NCI-H748 (cell line): Measurements from ENCODE around the gene PPP1R15A.
"Not testable (repeated sequence)": the region's sequence is repeated elsewhere in the genome, so short reads cannot be mapped to it uniquely, and the experiment has no call there.

Experiments
- DNase-seq: peaks from one replicate; lab custom pipeline; 2025; ENCODE audit not compliant: unreplicated experiment; lab: John Stamatoyannopoulos, UW

Gene PPP1R15A

GRCh38 chr19:48872182-48872883 is at the start of gene PPP1R15A:
Gene PPP1R15A (plus strand): TSS chr19:48872421. CDS start chr19:48873234, 813 bp downstream.
- DNase-seq = peak; percentile 99

GRCh38 chr19:48822514-48822913 is 49.7 kb upstream of the PPP1R15A start:
- DNase-seq = no peak

- DNase-seq = peak; percentile 47
Measured at GRCh38 chr19:48826606-48827020, 45.6 kb upstream of the PPP1R15A start.

- no peak for DNase-seq
Measured at GRCh38 chr19:48830088-48830487, 42.1 kb upstream of the PPP1R15A start.

GRCh38 chr19:48830965-48831364 is 41.3 kb upstream of the PPP1R15A start:
- DNase-seq = no peak

GRCh38 chr19:48833049-48833448 is 39.2 kb upstream of the PPP1R15A start:
- DNase-seq = no peak

GRCh38 chr19:48833977-48834376 is 38.2 kb upstream of the PPP1R15A start:
- no peak for DNase-seq

- peak; percentile 93 for DNase-seq
Measured at GRCh38 chr19:48835734-48836088, 36.5 kb upstream of the PPP1R15A start.

- peak; percentile 71 for DNase-seq
Measured at GRCh38 chr19:48836089-48837017, 35.9 kb upstream of the PPP1R15A start, which contains the start of gene HSD17B14. Gene HSD17B14 (minus strand): TSS chr19:48836491. CDS start chr19:48836411, 80 bp downstream.

- DNase-seq = peak; percentile 96
Measured at GRCh38 chr19:48837051-48837524, 35.1 kb upstream of the PPP1R15A start.

GRCh38 chr19:48837687-48838086 is 34.5 kb upstream of the PPP1R15A start:
- DNase-seq = peak; percentile 36

GRCh38 chr19:48841047-48841446 is 31.2 kb upstream of the PPP1R15A start:
- DNase-seq = no peak

- no peak for DNase-seq
Measured at GRCh38 chr19:48841571-48841970, 30.6 kb upstream of the PPP1R15A start.

- DNase-seq = peak; percentile 72
Measured at GRCh38 chr19:48842789-48843162, 29.4 kb upstream of the PPP1R15A start.

GRCh38 chr19:48844472-48844871 is 27.7 kb upstream of the PPP1R15A start:
- peak; percentile 34 for DNase-seq

GRCh38 chr19:48845384-48845783 is 26.8 kb upstream of the PPP1R15A start:
- DNase-seq = no peak

- not testable (repeated sequence) for DNase-seq
Measured at GRCh38 chr19:48846659-48847058, 25.6 kb upstream of the PPP1R15A start.

- no peak for DNase-seq
Measured at GRCh38 chr19:48852292-48852691, 19.9 kb upstream of the PPP1R15A start.

- no peak for DNase-seq
Measured at GRCh38 chr19:48853483-48853882, 18.7 kb upstream of the PPP1R15A start.

GRCh38 chr19:48854103-48854502 is 18.1 kb upstream of the PPP1R15A start:
- DNase-seq = no peak

- DNase-seq = no peak
Measured at GRCh38 chr19:48856921-48857320, 15.3 kb upstream of the PPP1R15A start.
